WTC11 (cell line): ENCODE results near the gene SLC38A6. TPM values are rescaled to one million over a fixed set of nuclear protein-coding genes. Genes with fewer than 3 reads are reported as not detected.

Experiments
- ATAC-seq: fragments of 200-7000 bp; cut with Tn5 transposase; 2 replicates; pipeline ENCODE4 v1.10.0; 2021; ENCODE audit warnings: mild to moderate bottlenecking, moderate library complexity
- CTCF ChIA-PET: fragments of 300-600 bp; sonication (Branson Sonifier 250); formaldehyde crosslinking; loops from one replicate; lab custom pipeline; 2021; ENCODE audit warnings: antibody characterized with exemption; lab: Charles Lee
- POLR2A ChIA-PET: fragments of 350-600 bp; sonication (Branson Sonifier 250); formaldehyde crosslinking; loops from one replicate; lab custom pipeline; 2021; ENCODE audit warnings: antibody characterized with exemption; lab: Charles Lee
- DNase-seq: peaks from one replicate; pipeline ENCODE4 v3.0.0; 2021; ENCODE audit warnings: low spot score
- H3K27ac Mint-ChIP-seq: 2 replicates; pipeline ENCODE4 v1.8.0; 2021; ENCODE audit warnings: mixed read lengths
- H3K27me3 Mint-ChIP-seq: 2 replicates; pipeline ENCODE4 v1.8.0; 2021; ENCODE audit warnings: low read depth, mild to moderate bottlenecking, moderate library complexity, mixed read lengths
- H3K36me3 Mint-ChIP-seq: 2 replicates; pipeline ENCODE4 v1.8.0; 2021; ENCODE audit warnings: mixed read lengths
- H3K4me1 Mint-ChIP-seq: 2 replicates; pipeline ENCODE4 v1.8.0; 2022; ENCODE audit warnings: mixed read lengths
- H3K4me3 Mint-ChIP-seq: 2 replicates; pipeline ENCODE4 v1.8.0; 2021; ENCODE audit warnings: mild to moderate bottlenecking, moderate library complexity, mixed read lengths
- H3K9me3 Mint-ChIP-seq: 2 replicates; pipeline ENCODE4 v1.8.0; 2021; ENCODE audit warnings: mixed read lengths
- E2F5 ChIP-seq: sonication (generic); formaldehyde crosslinking; IDR thresholded peaks from 2 replicates; pipeline ENCODE4 v1.8.1; 2022; ENCODE audit warnings: mild to moderate bottlenecking, moderate library complexity, missing genetic modification reagents
- EMX1 ChIP-seq: fragments of 250-450 bp; sonication (Bioruptor Pico); IDR thresholded peaks from 2 replicates; pipeline ENCODE4 v1.8.0; 2021; ENCODE audit warnings: mild to moderate bottlenecking
- FOXP1 ChIP-seq: sonication (generic); formaldehyde crosslinking; IDR thresholded peaks from 2 replicates; pipeline ENCODE4 v1.8.0; 2022; ENCODE audit warnings: missing genetic modification reagents, mild to moderate bottlenecking, moderate library complexity, borderline replicate concordance
- HMGXB4 ChIP-seq: sonication (generic); formaldehyde crosslinking; IDR thresholded peaks from 2 replicates; pipeline ENCODE4 v1.8.1; 2023; ENCODE audit warnings: mild to moderate bottlenecking, moderate library complexity, missing genetic modification reagents
- NR2C2 ChIP-seq: sonication (generic); formaldehyde crosslinking; IDR thresholded peaks from 2 replicates; pipeline ENCODE4 v1.8.0; 2022; ENCODE audit warnings: mild to moderate bottlenecking, missing genetic modification reagents
- NR3C1 ChIP-seq: sonication (generic); formaldehyde crosslinking; conservative IDR thresholded peaks from 2 replicates; pipeline ENCODE4 v1.8.1; 2023; ENCODE audit warnings: low read depth, mild to moderate bottlenecking, missing genetic modification reagents
- PRRX2 ChIP-seq: fragments of 250-450 bp; sonication (Bioruptor Pico); IDR thresholded peaks from 2 replicates; pipeline ENCODE4 v1.8.0; 2021; ENCODE audit warnings: mild to moderate bottlenecking
- SMAD4 ChIP-seq: sonication (generic); formaldehyde crosslinking; IDR thresholded peaks from 2 replicates; pipeline ENCODE4 v1.8.0; 2022; ENCODE audit warnings: mild to moderate bottlenecking, missing genetic modification reagents
- SOX15 ChIP-seq: fragments of 250-450 bp; sonication (Bioruptor Pico); IDR thresholded peaks from 2 replicates; pipeline ENCODE4 v1.9.0; 2021; ENCODE audit warnings: mild to moderate bottlenecking
- ZNF121 ChIP-seq: sonication (generic); formaldehyde crosslinking; IDR thresholded peaks from 2 replicates; pipeline ENCODE4 v1.8.0; 2023; ENCODE audit warnings: missing genetic modification reagents
- ZNF232 ChIP-seq: sonication (generic); formaldehyde crosslinking; IDR thresholded peaks from 2 replicates; pipeline ENCODE4 v1.8.0; 2022; ENCODE audit warnings: mild to moderate bottlenecking, missing genetic modification reagents
- ZNF263 ChIP-seq: sonication (generic); formaldehyde crosslinking; IDR thresholded peaks from 2 replicates; pipeline ENCODE4 v1.8.1; 2022; ENCODE audit warnings: low read depth, mild to moderate bottlenecking, moderate library complexity, missing genetic modification reagents
- ZNF281 ChIP-seq: sonication (generic); formaldehyde crosslinking; IDR thresholded peaks from 2 replicates; pipeline ENCODE4 v1.8.0; 2023; ENCODE audit warnings: mild to moderate bottlenecking, missing genetic modification reagents
- ZNF396 ChIP-seq: fragments of 250-450 bp; sonication (Bioruptor Pico); IDR thresholded peaks from 2 replicates; pipeline ENCODE4 v1.8.0; 2021; ENCODE audit warnings: mild to moderate bottlenecking, moderate library complexity, borderline replicate concordance
- ZNF416 ChIP-seq: fragments of 250-450 bp; sonication (Bioruptor Pico); IDR thresholded peaks from 2 replicates; pipeline ENCODE4 v1.9.0; 2021; ENCODE audit warnings: mild to moderate bottlenecking, inconsistent platforms
- ZNF512 ChIP-seq: sonication (generic); formaldehyde crosslinking; IDR thresholded peaks from 2 replicates; pipeline ENCODE4 v1.8.1; 2022; ENCODE audit warnings: missing genetic modification reagents, borderline replicate concordance
- ZSCAN18 ChIP-seq: fragments of 250-450 bp; sonication (Bioruptor Pico); IDR thresholded peaks from 2 replicates; pipeline ENCODE4 v2.1.2; 2022; ENCODE audit warnings: mild to moderate bottlenecking, moderate library complexity
- total RNA-seq: library from RNA; stranded (reverse); gene quantifications from 3 replicates; pipeline ENCODE4 v1.2.3, GENCODE V29; 2021
- TF ChIP-seq, protein P1 (sequence below): sonication (generic); formaldehyde crosslinking; IDR thresholded peaks from 2 replicates; pipeline ENCODE4 v1.8.1; 2023; ENCODE audit warnings: mild to moderate bottlenecking, missing genetic modification reagents, moderate library complexity
- TF ChIP-seq, protein P2 (sequence below): sonication (generic); formaldehyde crosslinking; conservative IDR thresholded peaks from 2 replicates; pipeline ENCODE4 v1.8.1; 2022; ENCODE audit warnings: mild to moderate bottlenecking, missing genetic modification reagents
- TF ChIP-seq, protein P3 (sequence below): sonication (generic); formaldehyde crosslinking; IDR thresholded peaks from 2 replicates; pipeline ENCODE4 v1.8.1; 2022; ENCODE audit warnings: low read depth, mild to moderate bottlenecking, moderate library complexity, missing genetic modification reagents, borderline replicate concordance
- TF ChIP-seq, protein P4 (sequence below): fragments of 250-450 bp; sonication (Bioruptor Pico); IDR thresholded peaks from 2 replicates; pipeline ENCODE4 v1.9.0; 2021; ENCODE audit warnings: moderate library complexity, mild to moderate bottlenecking, inconsistent platforms, borderline replicate concordance

Gene SLC38A6
- total RNA-seq, 1 experiment from 2014 or later, result 8.7 TPM

- TF ChIP-seq ZNF512 (CRISPR knock-in tag), result no peak
- no peak for TF ChIP-seq ZNF263 (CRISPR knock-in tag)
- TF ChIP-seq HMGXB4 (CRISPR knock-in tag), result no peak
- no peak for TF ChIP-seq FOXP1
- TF ChIP-seq ZNF281 (CRISPR knock-in tag), result no peak
- TF ChIP-seq ZNF416, result no peak
- TF ChIP-seq, protein P1, sequence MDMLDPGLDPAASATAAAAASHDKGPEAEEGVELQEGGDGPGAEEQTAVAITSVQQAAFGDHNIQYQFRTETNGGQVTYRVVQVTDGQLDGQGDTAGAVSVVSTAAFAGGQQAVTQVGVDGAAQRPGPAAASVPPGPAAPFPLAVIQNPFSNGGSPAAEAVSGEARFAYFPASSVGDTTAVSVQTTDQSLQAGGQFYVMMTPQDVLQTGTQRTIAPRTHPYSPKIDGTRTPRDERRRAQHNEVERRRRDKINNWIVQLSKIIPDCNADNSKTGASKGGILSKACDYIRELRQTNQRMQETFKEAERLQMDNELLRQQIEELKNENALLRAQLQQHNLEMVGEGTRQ (CRISPR knock-in tag), result no peak
- no peak for TF ChIP-seq EMX1 (CRISPR knock-in tag)
- TF ChIP-seq, protein P2, sequence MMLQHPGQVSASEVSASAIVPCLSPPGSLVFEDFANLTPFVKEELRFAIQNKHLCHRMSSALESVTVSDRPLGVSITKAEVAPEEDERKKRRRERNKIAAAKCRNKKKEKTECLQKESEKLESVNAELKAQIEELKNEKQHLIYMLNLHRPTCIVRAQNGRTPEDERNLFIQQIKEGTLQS (CRISPR knock-in tag), result no peak
- no peak for TF ChIP-seq NR2C2
- TF ChIP-seq ZSCAN18 (CRISPR knock-in tag), result no peak
- no peak for TF ChIP-seq ZNF121
- TF ChIP-seq E2F5, result no peak
- no peaks in the 10 kb centered on the region for H3K27me3 Mint-ChIP-seq
- ChIA-PET POLR2A (no interaction called here), CTCF (interaction anchor here (0.7 to 1.1 kb wide), 4 partner anchors 9 to 108 kb away, joined by 3 read pairs; no protein-coding TSS in a partner anchor)
- peaks cover 17% of the 10 kb centered on the region for H3K4me1 Mint-ChIP-seq
- peaks cover 7% of the 10 kb centered on the region for H3K9me3 Mint-ChIP-seq
- peak overlapping the region; percentile 42; the same call in 1 of the 2 replicates for H3K27ac Mint-ChIP-seq
- ATAC-seq, result peak; percentile 76
- H3K4me3 Mint-ChIP-seq, result no peak overlapping the region
- DNase-seq, result no peak
- H3K36me3 Mint-ChIP-seq, result no peaks in the 10 kb centered on the region; the same call in 1 of the 2 replicates
Observed at GRCh38 chr14:61080591-61081010, 99.6 kb downstream of the SLC38A6 start.

- Mint-ChIP-seq H3K27me3 (no peaks in the 10 kb centered on the region), H3K9me3 (peaks cover 9% of the 10 kb centered on the region), H3K36me3 (peaks cover 2% of the 10 kb centered on the region; the same call in 1 of the 2 replicates), H3K4me1 (peaks cover 19% of the 10 kb centered on the region), H3K27ac (no peak overlapping the region), H3K4me3 (no peak overlapping the region)
- POLR2A ChIA-PET, result no interaction called here
- no peak for DNase-seq
- ATAC-seq, result no peak
- CTCF ChIA-PET, result no interaction called here
- TF ChIP-seq PRRX2 (no peak), ZNF396 (CRISPR knock-in tag) (no peak), E2F5 (no peak), SOX15 (CRISPR knock-in tag) (no peak), NR3C1 (CRISPR knock-in tag) (no peak), FOXP1 (no peak), SMAD4 (CRISPR knock-in tag) (no peak), ZNF232 (CRISPR knock-in tag) (no peak)
- TF ChIP-seq, protein P3, sequence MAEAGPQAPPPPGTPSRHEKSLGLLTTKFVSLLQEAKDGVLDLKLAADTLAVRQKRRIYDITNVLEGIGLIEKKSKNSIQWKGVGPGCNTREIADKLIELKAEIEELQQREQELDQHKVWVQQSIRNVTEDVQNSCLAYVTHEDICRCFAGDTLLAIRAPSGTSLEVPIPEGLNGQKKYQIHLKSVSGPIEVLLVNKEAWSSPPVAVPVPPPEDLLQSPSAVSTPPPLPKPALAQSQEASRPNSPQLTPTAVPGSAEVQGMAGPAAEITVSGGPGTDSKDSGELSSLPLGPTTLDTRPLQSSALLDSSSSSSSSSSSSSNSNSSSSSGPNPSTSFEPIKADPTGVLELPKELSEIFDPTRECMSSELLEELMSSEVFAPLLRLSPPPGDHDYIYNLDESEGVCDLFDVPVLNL, result no peak
- TF ChIP-seq, protein P4, sequence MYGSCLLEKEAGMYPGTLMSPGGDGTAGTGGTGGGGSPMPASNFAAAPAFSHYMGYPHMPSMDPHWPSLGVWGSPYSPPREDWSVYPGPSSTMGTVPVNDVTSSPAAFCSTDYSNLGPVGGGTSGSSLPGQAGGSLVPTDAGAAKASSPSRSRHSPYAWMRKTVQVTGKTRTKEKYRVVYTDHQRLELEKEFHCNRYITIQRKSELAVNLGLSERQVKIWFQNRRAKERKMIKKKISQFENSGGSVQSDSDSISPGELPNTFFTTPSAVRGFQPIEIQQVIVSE (CRISPR knock-in tag), result no peak
Observed at GRCh38 chr14:61088081-61088480, 107.0 kb downstream of the SLC38A6 start.
